GM21576 (cell line): ENCODE measurements around the gene RASA3.
"Not testable (repeated sequence)": the region's sequence is repeated elsewhere in the genome, so short reads cannot be mapped to it uniquely, and the experiment has no call there.

ENCODE experiments used
- ATAC-seq: cut with Tn5 transposase; IDR thresholded peaks from one replicate; pipeline ENCODE4 v1.9.1; 2021; ENCODE audit warnings: mild to moderate bottlenecking, moderate library complexity; ENCODE audit not compliant: unreplicated experiment

Gene RASA3

DNA sequence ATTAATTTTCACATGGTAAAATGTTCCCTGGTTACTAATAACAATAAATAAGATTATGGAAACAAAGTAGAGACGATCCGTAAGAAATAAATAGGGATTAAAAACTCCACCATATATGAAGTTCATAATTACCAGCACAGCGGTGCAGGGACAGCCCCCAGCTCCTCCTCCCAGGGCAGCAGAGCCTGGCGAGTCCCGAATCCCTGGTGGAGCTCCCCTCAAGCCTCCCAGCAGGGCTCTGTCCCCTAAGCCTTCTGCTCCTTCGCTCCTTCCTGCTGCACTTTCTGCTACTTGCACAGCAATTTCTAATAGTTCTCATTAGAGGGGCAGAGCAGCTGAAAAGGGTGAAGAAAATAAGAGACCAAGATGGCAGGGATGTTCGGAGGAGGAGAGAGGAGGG lies 43.6 kb downstream of the RASA3 start:
- ATAC-seq, result no peak

- no peak for ATAC-seq
These were observed 44.2 kb downstream of the RASA3 start for GRCh38 chr13:114088234-114088633.

- ATAC-seq, result no peak
These were observed 45.0 kb downstream of the RASA3 start for GRCh38 chr13:114087430-114087829.

GRCh38 chr13:114082849-114083645 lies 49.4 kb downstream of the RASA3 start:
- no peak for ATAC-seq

GRCh38 chr13:114081761-114082681 lies 50.4 kb downstream of the RASA3 start:
- no peak for ATAC-seq

- ATAC-seq, result no peak
These were observed 51.5 kb downstream of the RASA3 start for GRCh38 chr13:114080739-114081561.

DNA sequence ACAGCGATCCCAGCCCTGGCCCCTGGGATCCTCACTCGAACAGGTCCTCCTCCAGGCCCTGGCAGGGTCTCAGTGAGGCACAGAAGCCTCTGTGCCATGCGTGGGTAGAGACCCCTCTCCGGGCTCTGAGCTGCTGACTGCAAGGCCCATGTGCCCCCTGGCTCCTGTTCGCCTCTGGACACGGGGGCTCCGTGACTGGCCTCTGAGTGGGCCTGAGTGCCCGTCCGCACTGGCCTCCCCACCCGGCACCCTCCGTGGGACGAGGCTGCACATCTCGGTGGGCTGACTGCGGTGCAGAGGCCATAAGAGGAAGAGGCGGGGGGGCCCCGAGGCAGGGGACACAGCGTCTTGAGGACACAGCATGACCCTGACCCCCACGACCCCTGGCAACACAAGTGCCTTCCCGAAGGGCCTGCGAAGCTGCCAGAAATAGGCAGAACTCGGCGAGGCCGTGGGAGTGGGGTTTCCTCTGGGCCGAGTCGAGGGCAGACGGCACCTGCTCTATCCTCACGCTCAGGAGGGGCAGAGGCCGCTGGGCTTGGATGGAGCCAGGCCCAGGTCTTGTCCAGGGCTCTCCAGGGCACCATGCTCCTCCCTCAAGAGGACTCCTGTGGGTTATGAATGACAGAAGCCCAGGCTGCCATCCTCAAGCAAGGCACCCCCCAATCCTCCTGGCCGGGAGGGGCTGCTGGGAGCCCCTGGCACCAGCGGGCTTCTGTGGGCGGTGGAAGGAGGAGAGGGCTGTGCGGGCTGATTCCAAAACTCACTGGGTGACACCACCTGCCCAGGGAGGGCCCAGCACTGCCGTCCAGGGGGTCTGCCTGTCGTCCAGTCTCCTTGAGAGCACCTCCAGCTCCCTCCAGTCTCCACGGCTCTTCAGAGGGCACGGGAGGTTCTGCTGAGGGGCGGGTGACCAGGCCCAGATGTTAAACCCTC lies 52.6 kb downstream of the RASA3 start:
- no peak for ATAC-seq

DNA sequence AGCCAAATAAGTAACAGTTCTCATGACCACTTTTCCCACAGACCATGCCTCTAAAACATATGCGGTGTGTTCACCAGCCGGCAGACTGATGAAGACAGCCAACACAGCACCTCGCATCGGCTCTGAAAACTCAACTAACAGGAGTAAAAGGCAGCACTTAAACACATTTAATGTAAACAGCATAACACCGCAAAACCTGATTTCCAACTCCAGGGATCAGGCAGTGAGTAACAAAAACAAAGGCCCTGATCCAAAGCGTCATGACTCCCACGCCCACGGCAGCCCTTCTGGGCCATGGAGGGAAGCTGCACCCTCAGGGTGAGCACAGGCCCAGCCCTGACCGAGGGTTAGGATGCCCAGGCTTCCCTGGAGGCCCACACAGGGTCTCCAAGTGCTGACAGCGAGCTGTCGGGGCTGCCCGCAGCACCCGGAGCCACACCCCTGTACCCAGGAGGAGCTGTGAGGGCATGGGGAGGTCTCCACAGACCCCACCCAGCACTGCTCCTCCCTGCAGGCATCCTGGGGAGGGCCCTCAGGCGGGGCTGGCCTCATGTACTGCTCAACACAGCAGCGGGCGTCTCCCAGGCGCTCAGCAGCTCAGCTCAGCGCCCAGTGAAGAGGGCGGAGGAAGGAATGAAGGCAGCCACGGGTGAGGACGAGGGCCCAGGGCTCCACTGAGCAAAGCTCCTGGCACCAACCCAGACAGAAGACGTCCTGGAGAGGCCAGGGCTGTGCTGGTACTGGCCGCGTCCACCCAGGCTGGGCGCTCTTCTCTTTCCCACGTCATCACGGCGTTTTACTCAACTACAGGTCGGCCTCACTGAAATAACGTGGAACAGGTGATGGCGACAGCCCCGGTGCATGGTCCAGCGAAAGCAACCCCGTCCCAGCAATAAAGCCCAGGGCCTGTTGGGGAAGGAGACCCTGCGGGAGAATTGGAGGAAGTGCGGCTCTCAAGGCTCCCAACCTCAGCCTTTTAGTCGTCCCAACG lies 53.7 kb downstream of the RASA3 start:
- ATAC-seq, result no peak

DNA sequence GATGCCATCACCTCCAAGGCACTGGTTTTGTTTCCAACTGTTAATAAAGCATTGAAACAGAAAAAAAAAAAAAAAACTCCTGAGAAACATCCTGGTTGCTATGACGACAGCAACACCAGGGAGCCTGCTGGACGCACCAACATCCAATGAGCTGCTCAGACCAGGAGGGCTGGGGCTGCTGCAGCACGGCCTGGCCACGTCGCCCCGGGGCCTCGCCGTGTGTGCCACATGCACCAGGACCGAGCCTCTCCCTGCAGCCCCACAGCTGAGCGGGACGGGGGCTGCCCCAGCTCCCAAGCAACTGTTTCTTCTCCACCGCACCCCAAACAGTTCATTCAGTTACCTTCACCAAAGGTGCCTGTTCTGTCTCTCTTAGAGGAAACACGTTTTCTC lies 54.5 kb downstream of the RASA3 start:
- ATAC-seq, result no peak

DNA sequence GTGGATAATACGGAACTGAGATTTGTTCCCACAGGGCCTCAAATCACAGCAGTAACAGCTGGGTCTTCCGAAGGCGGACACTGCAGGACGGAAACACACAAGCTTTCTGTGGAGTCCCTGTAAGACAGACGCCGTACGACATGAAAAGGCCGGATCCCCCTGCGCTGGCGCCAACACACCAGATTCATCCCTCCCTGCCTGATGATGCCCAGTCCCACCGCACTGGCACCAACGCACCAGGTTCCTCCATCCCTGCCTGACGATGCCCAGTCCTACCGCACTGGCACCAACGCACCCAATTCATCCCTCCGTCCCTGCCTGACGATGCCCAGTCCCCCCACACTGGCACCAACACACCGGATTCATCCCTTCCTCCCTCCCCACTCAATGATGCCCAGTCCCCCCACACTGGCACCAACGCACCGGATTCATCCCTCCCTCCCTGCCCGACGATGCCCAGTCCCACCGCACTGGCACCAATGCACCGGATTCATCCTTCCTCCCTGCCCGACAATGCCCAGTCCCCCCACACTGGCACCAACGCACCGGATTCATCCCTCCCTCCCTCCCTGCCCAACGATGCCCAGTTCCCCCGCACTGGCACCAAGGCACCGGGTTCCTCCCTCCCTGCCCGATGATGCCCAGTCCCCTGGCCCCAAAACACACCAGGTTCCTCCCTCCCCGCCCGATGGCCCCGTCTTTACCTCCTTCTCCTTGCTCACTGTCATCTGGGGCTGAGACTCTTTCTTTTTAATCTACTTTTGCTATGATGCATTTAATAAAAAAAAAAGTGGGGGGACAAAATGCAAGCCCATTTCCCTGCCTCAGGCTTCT lies 55.1 kb downstream of the RASA3 start:
- ATAC-seq, result no peak

GRCh38 chr13:114076329-114077090 lies 55.9 kb downstream of the RASA3 start:
- ATAC-seq, result no peak

- ATAC-seq, result not testable (repeated sequence)
These were observed 56.6 kb downstream of the RASA3 start for GRCh38 chr13:114075811-114076210.

DNA sequence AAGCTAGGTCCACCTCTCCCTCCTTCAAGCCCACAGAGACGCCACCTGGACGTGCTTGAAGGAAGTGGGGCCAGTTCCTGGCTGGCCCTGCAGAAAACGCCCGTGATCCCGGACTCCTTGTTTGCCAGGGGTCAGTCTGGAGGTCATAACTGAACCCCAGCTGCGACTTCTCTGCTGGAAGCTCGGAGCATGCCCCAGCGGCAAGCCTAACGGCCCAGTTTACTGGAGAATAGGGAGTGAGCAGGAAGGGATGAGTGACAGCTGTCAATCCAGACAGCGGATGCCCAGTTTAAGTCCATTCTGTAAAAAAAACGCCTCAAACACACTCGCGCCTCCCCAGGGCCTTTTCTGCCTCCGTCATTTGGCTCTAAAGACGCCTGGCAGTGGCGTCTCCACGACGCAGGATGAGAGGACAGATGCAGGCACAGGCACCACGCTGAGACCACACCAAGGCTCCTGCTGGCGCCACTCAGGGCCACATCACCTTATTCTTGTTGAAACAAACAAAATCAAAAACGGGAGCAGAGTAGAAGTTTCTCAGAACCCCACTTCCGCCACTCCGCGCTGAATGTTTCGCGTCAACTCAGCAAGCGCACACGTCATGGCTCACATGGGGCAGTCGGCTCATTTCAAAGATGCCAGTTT lies 57.6 kb downstream of the RASA3 start:
- no peak for ATAC-seq

DNA sequence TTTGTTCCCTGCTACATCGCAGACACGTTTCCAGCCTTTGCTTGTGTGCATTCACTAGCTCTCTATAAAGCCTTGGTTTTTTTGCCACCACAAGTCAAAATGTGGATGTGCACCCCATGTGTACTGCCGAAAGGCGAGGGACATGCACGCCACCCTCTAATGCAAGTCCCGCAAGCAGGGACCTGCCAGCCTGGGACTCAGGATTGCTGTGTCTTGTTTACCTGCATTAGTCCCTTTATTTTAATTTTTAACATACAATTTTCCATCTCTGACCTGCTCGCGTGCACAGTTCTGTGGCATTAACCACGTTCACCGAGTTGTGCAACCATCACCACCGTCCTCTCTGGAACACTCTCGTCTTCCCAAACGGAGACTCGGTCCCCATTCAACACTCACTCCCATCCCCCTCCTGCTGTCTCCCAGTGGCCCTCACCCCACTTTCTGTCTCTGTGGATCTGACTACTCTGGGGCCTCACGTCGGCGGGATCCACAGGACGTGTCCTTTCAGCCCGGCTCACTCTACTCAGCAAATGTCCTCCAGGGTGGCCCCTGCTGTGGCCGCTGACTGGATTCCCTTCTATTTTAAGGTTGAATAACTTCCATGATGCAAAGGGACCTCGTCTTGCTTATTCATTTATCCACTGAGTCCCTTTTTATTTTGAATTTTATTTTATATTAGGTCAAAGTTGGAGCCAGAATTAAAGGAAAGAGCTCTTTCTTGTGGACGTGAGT lies 58.4 kb downstream of the RASA3 start:
- ATAC-seq, result no peak

GRCh38 chr13:114072421-114072820 lies 60.0 kb downstream of the RASA3 start:
- ATAC-seq, result no peak

DNA sequence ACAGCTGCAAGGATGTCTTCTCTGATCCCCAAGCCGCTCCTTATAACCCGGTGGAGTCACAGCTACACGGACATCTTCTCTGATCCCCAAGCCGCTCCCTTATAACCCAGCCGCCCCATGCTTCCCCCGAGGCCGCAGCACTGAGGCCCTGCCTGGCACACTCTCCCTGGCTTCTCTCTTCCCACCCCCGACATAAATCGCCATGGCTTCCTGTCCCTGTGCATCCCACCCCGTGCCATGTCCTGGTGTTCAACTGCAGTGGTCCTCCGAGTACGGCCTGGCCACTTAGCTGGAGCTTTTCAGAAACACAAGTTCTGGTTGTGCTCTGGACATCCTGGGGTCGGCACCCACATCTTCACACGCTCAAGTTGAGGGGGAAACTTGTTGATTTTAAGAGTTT lies 60.4 kb downstream of the RASA3 start:
- no peak for ATAC-seq
